Erythroblast (primary cell): ENCODE measurements around the gene FAU.

Source experiments
- GATA1 ChIP-seq: IDR thresholded peaks from 2 replicates; pipeline ENCODE4 v1.6.1; 2011; ENCODE audit warnings: low read depth, mild to moderate bottlenecking, control low read depth, low read length, moderate library complexity
- POLR2A ChIP-seq: IDR thresholded peaks from 2 replicates; pipeline ENCODE4 v1.6.1; 2011; ENCODE audit warnings: mild to moderate bottlenecking, low read length

GRCh38 chr11:65152122-65152521, 30.2 kb upstream of the FAU start:
- TF ChIP-seq POLR2A (no peak), GATA1 (no peak)
